ENCODE results near the gene OR6C76.
"Not testable (repeated sequence)": the region's sequence is repeated elsewhere in the genome, so short reads cannot be mapped to it uniquely, and the experiment has no call there.

The OR6C76 gene
- total RNA-seq, result 0 reads per million in 2 donors

- DNase-seq, result no peak
Observed at GRCh38 chr12:55425954-55426353, at the start of gene OR6C76. Gene OR6C76 (plus strand): TSS chr12:55426254. CDS start chr12:55426254, 0 bp downstream.

GRCh38 chr12:55385891-55386290 is 40.2 kb upstream of the OR6C76 start:
- no peak for DNase-seq

GRCh38 chr12:55392032-55392795 is 33.8 kb upstream of the OR6C76 start:
- no peak for DNase-seq

- no peak for DNase-seq
Observed at GRCh38 chr12:55396326-55396725, 29.7 kb upstream of the OR6C76 start.

- no peak for DNase-seq
Observed at GRCh38 chr12:55400229-55400628, 25.8 kb upstream of the OR6C76 start, which contains the start of gene OR6C65. Gene OR6C65 (plus strand): TSS chr12:55400529. CDS start chr12:55400529, 0 bp downstream.

GRCh38 chr12:55407866-55408265 is 18.2 kb upstream of the OR6C76 start:
- DNase-seq, result no peak

GRCh38 chr12:55409133-55409532 is 16.9 kb upstream of the OR6C76 start:
- not testable (repeated sequence) for DNase-seq

- DNase-seq, result not testable (repeated sequence)
Observed at GRCh38 chr12:55412138-55412537, 13.9 kb upstream of the OR6C76 start.

- DNase-seq, result not testable (repeated sequence)
Observed at GRCh38 chr12:55413498-55414388, 12.3 kb upstream of the OR6C76 start.

- DNase-seq, result not testable (repeated sequence)
Observed at GRCh38 chr12:55414396-55414823, 11.6 kb upstream of the OR6C76 start.

- DNase-seq, result not testable (repeated sequence)
Observed at GRCh38 chr12:55414889-55415288, 11.2 kb upstream of the OR6C76 start.

GRCh38 chr12:55416961-55417360 is 9.1 kb upstream of the OR6C76 start:
- no peak for DNase-seq

- no peak for DNase-seq
Observed at GRCh38 chr12:55420307-55420962, 5.6 kb upstream of the OR6C76 start.

- no peak for DNase-seq
Observed at GRCh38 chr12:55428331-55429243, 2.5 kb downstream of the OR6C76 start.

GRCh38 chr12:55441233-55441632 is 15.2 kb downstream of the OR6C76 start:
- not testable (repeated sequence) for DNase-seq

GRCh38 chr12:55443776-55444175 is 17.7 kb downstream of the OR6C76 start, which contains the start of gene OR6C2:
Gene OR6C2 (plus strand): TSS chr12:55444076. CDS start chr12:55452214, 8,138 bp downstream.
- no peak for DNase-seq

- DNase-seq, result no peak
Observed at GRCh38 chr12:55445357-55445756, 19.3 kb downstream of the OR6C76 start.

- no peak for DNase-seq
Observed at GRCh38 chr12:55446326-55446725, 20.3 kb downstream of the OR6C76 start.

GRCh38 chr12:55448825-55449224 is 22.8 kb downstream of the OR6C76 start:
- no peak for DNase-seq

- not testable (repeated sequence) for DNase-seq
Observed at GRCh38 chr12:55464926-55465325, 38.9 kb downstream of the OR6C76 start.

- no peak for DNase-seq
Observed at GRCh38 chr12:55467836-55468235, 41.8 kb downstream of the OR6C76 start.

GRCh38 chr12:55469291-55469690 is 43.2 kb downstream of the OR6C76 start:
- no peak for DNase-seq
